Stimulated activated CD4-positive, alpha-beta T cell treated with anti-CD3 and anti-CD28 coated beads, Interleukin-15, amount 100 ng/mL, for 48 hours (primary cell): ENCODE data around the gene NT5C2.
"Not testable (repeated sequence)": the region's sequence is repeated elsewhere in the genome, so short reads cannot be mapped to it uniquely, and the experiment has no call there.

ENCODE experiments used
- DNase-seq, 2 donors: peaks; one replicate each; pipeline ENCODE4 v3.0.0-alpha.2; 2020; ENCODE audit warnings: low read depth in 2 of 2

Gene NT5C2

GRCh38 chr10:103193107-103193819 lies at the start of gene NT5C2:
NT5C2 (minus strand) TSS chr10:103193272; CDS start chr10:103174958, 18,314 bp downstream.
- peak; percentile 52 to 80 for DNase-seq

DNA sequence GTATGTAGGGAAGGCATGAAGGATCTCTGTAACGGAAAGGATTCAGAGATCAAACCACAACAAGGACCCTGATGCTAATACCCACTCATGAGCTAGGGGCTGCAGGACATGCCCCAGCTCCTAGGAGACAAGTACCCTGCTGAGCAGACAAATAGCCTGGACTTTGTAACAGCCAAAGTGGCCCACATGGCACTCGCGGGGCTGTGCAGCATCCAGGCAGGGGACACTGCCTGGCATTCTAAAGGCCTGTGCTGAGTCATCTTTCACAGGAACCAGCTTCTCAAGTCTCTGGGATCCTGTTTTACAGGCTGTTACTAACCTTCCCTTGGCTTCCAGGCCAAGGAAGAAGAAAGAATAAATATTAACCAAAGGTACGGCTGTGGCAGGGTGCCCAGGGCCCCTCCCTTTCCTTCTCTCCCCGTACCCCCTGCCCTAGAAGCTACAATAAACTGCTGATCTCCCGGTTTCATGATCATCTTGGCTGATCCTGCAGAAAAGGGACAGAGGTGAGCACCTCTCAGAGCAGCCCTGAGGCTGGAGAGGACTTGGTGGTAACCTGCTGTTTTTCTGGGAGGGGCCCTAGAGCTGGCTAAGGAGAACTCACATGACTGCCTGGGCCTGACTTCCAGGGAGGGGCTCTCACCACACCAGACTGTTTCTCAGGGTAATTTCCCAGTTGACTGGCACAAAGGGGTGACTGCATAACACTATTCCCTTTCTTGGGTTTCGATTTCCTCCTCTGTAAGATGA lies 48.4 kb upstream of the NT5C2 start:
- DNase-seq, result no peak

GRCh38 chr10:103238506-103239252 lies 45.6 kb upstream of the NT5C2 start:
- DNase-seq, result no peak

DNA sequence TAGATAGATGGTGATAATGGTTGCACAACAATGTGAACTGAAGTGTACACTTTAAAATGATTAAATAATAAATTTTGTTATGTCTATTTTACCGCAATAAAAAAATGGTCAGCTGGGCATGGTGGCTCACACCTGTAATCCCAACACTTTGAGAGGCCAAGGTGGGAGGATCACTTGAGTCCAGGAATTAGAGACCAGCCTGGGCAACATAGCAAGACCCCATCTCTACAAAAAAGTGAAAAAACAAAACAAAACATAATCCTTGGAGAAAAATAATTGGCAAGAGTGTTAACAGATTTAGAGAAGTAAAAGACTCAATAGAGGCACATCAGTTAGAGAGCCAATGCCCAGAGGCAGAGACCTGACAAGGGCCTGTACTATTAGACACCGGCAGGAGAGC lies 42.7 kb upstream of the NT5C2 start:
- no peak for DNase-seq

- DNase-seq, result no peak
Measured at GRCh38 chr10:103232772-103233488, 39.9 kb upstream of the NT5C2 start.

- DNase-seq, result no peak
Measured at GRCh38 chr10:103232131-103232673, 39.1 kb upstream of the NT5C2 start.

DNA sequence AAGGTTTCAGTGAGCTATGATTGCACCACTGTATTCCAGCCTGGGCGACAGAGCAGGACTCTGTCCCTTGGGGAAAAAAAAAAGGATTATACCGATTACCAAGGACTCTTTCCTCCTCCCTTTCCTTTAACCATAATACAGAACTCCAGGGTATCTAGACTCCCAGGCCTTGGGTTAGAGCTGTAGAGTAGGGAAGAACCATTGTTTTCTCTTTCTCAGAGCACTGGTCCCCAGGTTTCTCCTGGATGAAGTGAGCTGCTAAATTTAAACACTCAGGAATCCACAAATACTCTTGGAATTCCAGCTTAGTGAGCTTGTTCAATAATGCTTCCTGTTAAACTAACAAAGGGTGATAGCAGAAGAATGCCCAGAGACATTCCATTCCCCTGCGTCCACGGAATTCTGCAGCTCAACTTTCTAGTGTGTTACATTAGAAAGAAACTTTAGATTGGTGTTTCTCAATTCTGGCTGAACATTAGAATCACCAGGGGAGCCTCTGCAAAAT lies 38.0 kb upstream of the NT5C2 start:
- no peak for DNase-seq

DNA sequence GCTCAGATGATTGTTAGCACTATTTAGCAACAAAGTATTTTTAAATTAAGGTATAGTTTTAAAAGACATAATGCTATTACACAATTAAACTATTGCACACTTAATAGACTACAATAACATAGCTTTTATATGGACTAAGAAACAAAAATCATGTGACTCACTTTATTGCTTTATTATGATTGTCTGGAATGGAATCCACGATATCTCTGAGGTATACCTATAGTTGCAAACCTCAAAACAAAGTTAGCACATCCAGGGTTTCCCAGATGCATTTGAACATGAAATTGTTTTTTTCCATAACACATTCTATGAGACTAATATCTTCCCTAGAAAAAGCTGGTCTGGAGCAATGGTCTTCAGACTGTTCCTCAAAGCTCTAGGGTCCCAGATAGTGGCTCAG lies 34.3 kb upstream of the NT5C2 start:
- DNase-seq, result no peak

GRCh38 chr10:103225939-103226338 lies 32.9 kb upstream of the NT5C2 start:
- no peak for DNase-seq

DNA sequence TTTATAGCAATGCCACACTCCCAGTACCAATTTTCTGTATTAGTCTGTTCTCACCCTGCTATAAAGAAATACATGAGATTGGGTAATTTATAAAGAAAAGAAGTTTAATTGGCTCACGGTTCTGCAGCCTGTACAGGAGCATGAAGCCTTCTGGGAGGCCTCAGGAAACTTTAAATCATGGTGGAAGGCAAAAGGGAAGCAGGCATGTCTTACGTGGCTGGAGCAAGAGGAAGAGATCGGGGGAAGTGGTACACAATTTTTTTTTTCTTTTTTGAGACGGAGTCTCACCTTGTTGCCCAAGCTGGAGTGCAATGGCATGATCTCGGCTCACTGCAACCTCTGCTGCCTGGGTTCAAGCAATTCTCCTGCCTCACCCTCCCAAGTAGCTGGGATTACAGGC lies 31.6 kb upstream of the NT5C2 start:
- DNase-seq, result not testable (repeated sequence)

GRCh38 chr10:103224133-103224532 lies 31.1 kb upstream of the NT5C2 start:
- DNase-seq, result no peak

DNA sequence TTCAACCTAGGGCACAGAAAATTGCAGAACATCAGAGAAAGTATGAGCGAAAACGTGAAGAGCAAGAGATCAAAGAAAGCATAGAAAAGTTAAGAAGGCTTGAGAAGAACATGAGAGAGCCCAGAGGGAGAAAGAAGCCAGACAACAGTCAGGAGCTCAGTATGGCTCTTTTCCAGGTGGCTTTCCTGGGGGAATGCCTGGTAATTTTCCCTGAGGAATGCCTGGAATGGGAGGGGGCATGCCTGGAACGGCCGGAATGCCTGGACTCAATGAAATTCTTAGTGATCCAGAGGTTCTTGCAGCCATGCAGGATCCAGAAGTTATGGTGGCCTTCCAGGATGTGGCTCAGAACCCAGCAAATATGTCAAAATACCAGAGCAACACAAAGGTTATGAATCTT lies 23.3 kb upstream of the NT5C2 start:
- DNase-seq, result not testable (repeated sequence)

- no peak for DNase-seq
Measured at GRCh38 chr10:103215601-103216000, 22.5 kb upstream of the NT5C2 start.

GRCh38 chr10:103210262-103210661 lies 17.2 kb upstream of the NT5C2 start:
- DNase-seq, result not testable (repeated sequence)

GRCh38 chr10:103207643-103208042 lies 14.6 kb upstream of the NT5C2 start:
- DNase-seq, result not testable (repeated sequence)

- DNase-seq, result no peak
Measured at GRCh38 chr10:103207141-103207540, 14.1 kb upstream of the NT5C2 start.

GRCh38 chr10:103206715-103207114 lies 13.6 kb upstream of the NT5C2 start:
- DNase-seq, result not testable (repeated sequence)

GRCh38 chr10:103205401-103205800 lies 12.3 kb upstream of the NT5C2 start:
- DNase-seq, result not testable (repeated sequence)

- no peak for DNase-seq
Measured at GRCh38 chr10:103204353-103205255, 11.5 kb upstream of the NT5C2 start.

GRCh38 chr10:103203466-103203865 lies 10.4 kb upstream of the NT5C2 start:
- no peak for DNase-seq
